ENCODE measurements around the gene GLP1R.

DNA sequence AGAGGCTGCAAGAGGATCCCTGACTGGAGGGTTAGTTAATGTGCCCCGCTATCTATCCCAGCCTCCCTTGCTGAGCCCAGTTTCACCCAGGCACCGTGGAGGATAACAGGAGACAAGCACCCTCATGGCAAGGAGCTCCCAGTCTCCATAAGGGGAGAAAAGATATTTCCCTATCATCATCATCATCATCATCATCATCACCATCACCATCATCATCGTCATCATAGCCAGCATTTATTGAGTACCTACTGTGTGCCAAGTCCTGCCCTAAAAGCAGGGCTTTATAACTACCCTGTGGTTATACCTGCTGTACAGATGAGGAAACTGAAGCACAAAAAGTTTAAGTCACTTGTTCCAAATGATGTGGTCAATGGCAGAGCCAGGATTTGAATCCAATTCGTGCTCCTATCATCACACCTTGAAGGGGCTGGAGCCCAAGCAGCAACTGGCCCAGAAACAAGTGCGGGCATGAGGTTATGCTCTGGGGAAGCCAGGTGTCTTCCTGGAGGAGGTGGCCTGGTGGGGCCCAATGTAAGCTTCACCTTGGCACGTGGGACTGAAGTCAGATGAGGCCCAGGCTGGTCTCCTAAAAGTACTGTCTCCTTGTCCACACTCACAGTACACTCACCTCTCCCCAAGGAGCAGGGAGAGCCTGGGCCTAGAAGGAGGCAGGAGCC is 10.0 kb downstream of the GLP1R start:
- TF ChIP-seq, protein P1, sequence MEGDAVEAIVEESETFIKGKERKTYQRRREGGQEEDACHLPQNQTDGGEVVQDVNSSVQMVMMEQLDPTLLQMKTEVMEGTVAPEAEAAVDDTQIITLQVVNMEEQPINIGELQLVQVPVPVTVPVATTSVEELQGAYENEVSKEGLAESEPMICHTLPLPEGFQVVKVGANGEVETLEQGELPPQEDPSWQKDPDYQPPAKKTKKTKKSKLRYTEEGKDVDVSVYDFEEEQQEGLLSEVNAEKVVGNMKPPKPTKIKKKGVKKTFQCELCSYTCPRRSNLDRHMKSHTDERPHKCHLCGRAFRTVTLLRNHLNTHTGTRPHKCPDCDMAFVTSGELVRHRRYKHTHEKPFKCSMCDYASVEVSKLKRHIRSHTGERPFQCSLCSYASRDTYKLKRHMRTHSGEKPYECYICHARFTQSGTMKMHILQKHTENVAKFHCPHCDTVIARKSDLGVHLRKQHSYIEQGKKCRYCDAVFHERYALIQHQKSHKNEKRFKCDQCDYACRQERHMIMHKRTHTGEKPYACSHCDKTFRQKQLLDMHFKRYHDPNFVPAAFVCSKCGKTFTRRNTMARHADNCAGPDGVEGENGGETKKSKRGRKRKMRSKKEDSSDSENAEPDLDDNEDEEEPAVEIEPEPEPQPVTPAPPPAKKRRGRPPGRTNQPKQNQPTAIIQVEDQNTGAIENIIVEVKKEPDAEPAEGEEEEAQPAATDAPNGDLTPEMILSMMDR (conservative IDR thresholded peaks at IDR 0.05 in 1 of 2, IDR thresholded peaks at IDR 0.05 in 1 of 2; ENCODE audit: extremely low read depth in 1 of 2, insufficient read depth in 1 of 2, low read depth in 1 of 2, low read length in 2 of 2): no peak
- no peak for TF ChIP-seq EZH2 (IDR thresholded peaks at IDR 0.05; ENCODE audit: borderline replicate concordance, low read length)
